ENCODE data around the gene CISD3.
A peak's percentile ranks its signal among the peaks of the same experiment; 100 is the strongest.

The CISD3 gene, protein sequence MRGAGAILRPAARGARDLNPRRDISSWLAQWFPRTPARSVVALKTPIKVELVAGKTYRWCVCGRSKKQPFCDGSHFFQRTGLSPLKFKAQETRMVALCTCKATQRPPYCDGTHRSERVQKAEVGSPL

DNA sequence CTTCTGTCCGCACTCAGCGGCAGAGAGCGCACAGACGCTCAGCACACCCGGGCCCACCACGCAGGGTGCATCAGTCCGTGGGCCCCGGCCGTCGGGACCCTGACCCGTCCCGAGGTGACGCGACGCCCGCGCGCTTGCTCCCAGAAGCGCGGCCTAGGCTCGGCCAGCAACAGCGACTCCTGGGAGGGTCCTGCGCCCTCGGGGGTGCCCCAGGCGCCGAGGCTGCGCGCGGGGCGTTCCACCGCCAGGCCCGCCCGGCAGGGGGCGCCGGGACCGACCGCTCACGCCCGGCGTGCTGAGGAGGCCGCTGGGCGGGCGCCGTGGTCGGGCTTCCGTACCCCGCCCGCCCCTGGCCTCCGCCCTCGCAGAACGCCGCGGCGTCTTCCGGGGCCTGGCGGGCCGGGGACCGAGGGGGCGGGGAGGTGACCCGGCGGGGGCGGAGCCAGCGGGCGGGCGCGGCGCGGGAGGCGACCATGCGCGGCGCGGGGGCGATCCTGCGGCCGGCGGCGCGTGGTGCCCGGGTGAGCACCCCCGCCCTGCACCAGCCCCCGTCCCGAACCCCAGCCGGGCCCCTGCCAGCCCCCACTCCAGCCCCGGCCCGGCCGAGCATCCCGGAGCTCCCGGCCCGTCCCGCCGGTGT, at the start of gene CISD3:
Gene CISD3 (plus strand): TSS at position 456 of the 640 bp plus-strand sequence. CDS start 18 bp downstream, at position 474.
- DNase-seq = peak; percentile 86

GRCh38 chr17:38681096-38681495, 49.0 kb upstream of the CISD3 start:
- no peak for DNase-seq

DNA sequence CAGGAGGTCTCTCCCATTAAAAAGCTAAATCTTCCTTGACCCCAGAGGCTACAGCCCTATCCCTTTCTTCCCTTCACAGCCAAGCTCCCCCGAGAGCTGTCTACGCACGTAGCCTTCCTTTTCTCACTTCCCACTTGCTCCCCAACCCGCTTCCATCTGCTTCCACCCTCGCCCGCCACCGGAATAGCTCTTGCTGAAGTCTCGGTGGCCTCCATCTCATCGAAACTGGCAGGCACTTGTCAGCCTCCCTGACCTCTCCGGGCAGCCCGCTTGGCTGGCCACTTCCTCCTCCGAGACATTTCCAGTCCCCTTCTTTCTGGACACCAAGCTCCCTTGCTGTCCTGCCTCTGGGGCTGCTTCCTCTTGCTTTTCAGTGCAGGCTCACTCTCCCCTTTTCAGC, 44.6 kb upstream of the CISD3 start:
- no peak for DNase-seq

DNA sequence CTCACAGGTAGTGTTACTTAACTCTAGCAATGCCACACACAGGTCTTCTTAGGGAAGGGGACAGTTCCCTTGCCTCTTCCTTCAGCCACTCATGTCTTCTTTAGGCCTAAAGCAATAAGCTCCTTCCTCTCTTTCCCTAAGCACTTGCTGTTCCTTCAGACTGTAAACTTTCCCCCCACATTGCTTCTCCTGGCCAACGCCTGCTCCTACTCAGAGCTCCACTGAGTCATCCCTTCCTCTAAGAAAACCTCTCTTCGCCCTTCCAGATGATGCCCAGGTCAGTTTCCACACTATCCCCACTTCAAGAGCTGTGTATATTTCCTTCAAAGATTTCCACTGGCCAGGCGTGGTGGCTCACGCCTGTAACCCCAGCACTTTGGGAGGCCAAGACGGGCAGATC, 42.9 kb upstream of the CISD3 start:
- no peak for DNase-seq

GRCh38 chr17:38690386-38690785, 39.8 kb upstream of the CISD3 start:
- no peak for DNase-seq

DNA sequence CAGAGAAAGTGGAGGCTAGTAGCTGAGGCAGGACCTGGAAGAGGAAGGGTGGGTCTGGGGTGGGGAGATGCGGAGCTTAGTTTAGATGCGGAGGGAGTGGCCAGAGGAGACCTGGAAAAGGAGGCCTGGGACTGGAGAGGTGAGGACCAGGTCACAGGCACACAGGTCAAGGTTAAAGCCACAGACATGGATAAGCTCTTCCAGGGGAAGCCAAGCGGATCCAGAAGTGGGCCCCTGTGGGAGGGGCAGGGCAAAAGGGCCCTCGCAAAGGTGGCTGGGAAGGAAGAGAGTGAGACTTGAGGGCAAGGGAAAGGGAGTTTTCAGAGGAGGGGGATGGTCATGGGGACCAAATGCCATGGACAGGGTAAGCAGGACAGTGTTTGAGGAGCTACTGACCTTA, 39.0 kb upstream of the CISD3 start:
- no peak for DNase-seq

- no peak for DNase-seq
Measured at GRCh38 chr17:38693700-38694329, 36.3 kb upstream of the CISD3 start.

DNA sequence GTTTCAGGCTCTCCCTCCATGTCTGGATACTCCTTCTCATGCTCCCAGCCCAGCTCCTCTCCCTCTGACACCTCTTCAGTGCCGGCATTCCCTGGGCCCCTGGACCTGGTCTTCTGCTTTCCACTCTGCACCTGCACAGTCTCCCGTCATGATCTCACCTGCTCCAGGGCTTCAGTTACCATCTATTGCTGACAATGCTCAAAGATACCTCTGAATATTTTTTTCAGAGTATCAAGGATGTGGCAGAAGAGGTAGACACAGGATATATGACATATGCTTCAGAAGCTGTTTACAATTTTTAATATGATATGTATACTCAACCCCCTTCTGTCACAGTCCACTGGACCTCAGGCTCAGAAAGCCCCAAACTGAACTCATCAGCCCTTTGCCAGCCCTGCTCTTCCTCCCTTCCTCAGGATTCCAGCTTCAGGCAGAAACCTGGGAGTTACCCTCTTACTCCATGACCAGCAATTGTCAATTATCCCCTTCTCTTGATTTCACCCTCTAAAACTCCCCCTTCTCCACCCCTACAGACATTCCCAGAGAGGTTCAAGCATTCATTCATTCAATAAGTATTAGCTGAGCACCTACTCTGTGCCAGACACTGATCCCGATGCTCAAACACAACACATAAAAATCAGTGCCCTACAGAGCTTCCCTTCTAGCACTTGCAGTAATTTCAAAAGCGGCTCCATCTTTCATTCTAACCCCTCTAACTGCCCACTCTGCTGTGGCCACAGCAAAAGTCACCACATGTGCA, 32.9 kb upstream of the CISD3 start:
- DNase-seq = peak; percentile 8

- no peak for DNase-seq
Measured at GRCh38 chr17:38698760-38699159, 31.4 kb upstream of the CISD3 start.

- peak; percentile 62 for DNase-seq
Measured at GRCh38 chr17:38701504-38702165, 28.5 kb upstream of the CISD3 start.

DNA sequence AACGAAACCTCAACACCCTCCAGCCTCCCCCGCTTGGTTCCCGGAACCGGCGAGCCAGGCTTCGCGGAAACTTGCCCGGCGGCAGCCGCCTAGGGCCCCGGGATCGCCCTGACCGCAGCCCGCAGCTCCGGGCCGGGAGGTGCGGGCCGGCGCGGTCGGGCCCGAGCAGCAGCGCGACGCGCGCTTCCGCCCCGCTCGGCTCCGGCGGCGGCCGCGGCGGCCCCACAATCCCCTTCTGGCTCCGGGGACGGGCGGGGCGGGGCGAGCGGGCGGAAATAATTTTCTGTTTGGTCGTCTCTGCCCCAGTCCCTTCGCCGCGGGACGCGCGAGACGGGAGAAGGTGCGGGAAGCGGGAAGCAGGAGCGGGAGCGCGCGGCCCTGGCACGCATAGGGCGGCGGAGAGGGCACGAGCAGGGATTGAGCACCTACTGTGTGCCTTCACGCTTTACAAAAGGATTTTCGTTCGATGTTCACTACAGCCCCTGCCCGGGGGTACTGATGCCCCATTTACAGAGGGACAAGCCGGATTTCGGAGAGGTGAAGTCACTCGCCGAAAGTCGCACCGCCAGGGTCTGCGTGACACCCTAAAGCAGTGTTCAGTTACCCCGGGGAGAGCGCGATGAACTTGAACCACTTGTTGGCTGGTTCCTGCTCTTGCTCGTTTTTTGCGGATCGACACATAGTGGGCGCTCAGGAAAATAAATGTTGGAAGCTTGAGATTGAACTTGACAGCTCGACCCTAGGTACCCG, 27.8 kb upstream of the CISD3 start:
- DNase-seq = peak; percentile 72

DNA sequence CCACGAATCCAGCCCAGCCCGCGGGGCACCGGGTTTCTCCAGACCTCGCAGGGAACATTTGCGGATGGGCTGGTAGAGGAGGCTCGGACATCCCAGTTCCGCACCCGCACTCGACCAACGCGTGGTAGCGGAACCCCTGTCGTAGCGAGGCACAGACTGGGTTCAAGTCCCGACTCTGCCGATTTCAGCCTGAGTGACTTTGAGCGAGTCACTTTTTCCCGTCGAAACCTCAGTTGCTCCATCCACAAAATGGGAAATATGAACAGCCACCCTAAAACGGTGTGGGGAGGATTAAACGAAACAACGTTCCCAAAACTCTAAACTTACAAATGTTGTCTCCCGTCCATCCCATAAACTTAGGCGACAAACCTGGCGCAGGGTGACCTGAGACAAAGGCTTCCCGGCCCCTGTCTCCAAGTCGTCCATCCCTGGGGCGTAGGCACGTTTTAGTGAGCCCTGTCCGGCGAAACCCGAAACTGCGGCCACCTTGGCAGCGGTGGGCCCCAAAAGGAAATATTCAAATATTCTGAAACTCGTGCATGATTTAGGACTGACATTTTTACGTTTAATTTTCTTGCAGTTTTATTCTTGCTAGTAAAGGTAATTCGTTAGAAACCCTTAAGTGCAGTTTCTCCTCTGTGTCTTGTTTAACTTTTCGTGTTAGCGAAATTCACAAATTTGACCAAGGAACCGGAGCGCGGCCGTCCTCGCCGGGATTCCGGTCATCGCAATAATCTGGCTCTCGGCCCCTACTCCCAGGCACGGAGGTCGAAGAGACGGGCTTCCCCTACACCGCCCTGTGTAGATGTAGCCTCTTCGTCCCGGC, 27.0 kb upstream of the CISD3 start:
- no peak for DNase-seq

GRCh38 chr17:38703742-38704605, 26.2 kb upstream of the CISD3 start:
- peak; percentile 99 for DNase-seq

DNA sequence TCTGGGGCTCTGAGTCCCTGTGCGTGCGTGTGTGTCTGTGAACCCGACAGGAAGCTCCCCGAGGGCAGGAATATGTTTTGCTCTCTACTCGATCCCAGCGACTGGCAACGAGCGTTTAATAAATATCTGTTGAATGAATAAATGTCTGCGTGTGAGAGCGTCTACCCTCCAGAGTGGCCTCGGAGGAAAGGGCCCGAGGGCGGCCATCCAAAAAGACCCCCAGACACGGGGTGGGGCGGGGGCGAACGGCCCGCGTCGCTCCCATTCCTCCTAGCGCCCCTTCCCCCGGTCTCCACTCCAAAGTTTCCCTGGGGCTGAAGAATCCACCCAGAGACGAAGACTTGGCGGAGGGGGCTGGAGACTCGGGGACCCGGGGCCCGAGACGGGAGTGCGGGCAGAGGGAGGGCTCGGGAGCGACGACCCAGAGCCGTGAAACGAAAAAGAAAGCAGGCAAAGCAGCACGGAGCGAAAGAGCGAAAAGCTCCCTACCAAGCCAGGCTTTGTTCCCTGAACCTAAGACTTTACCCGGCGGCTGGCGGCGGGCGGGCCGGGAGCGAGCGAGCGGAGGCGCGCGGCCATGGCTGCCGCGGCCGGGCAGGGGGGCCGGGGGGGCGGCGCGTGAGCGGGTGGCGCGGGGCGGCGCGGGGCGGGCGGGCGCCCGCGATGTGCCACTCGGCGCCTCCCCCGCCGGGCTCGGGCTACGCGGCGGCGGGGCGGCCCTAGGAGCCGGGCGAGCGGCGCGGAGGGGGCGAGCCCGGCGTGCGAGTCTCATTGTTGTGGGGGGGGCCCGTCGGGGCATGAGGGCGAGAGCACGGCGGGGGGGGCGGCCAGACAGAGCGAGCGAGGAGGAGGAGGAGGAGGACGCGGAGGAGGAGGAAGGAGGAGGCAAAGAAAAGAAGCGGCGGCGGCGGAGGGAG, 25.3 kb upstream of the CISD3 start, which contains the start of gene MLLT6:
Gene MLLT6 (plus strand): TSS at position 668 of the 917 bp plus-strand sequence. CDS start 360 bp downstream, outside the sequence.
- DNase-seq = peak; percentile 90

DNA sequence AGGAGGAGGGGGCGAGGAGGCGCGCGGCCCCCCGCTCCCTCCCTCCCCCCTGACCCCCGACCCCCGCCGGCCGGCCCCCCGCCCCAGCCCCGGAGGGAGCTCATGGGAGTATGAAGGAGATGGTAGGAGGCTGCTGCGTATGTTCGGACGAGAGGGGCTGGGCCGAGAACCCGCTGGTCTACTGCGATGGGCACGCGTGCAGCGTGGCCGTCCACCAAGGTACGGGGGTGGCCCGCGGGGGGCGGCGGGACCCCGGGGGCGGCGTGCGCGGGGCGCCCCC, 24.7 kb upstream of the CISD3 start:
- no peak for DNase-seq

- peak; percentile 72 for DNase-seq
Measured at GRCh38 chr17:38705803-38706504, 24.2 kb upstream of the CISD3 start.

DNA sequence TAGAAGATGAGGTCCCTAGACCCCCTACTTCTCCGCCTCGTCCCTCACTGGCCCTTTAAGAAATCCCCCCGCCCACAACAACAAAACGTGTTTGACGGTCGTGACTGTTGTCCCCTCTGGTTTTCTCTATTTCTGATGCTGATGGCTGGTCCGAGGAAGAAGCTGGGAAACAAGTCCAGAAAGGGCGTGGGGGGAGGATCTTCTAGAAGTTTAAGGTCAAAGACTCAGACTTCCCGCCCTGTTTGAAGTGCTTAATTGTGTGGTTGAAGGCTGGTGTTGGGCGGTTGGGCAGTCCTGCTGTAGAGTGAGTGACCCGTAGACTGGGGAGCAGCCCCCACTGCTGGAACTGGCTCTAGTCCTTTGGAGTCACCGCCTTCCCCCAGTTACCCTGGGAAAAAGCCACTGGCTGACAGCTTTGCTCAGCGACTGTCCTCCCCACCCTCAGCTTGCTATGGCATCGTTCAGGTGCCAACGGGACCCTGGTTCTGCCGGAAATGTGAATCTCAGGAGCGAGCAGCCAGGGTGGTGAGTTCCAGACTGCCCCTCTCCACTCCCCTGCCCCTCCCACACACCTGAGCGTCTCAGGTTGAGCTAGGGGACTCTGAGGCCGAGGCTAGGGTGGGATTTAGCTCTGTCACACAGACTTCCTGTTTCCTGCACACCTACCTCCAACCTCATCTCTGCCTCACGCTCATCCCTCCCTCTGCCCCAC, 23.5 kb upstream of the CISD3 start:
- peak; percentile 26 for DNase-seq

All from NCI-H510A (cell line).